ENCODE results near the gene PCED1B.

Gene PCED1B

DNA sequence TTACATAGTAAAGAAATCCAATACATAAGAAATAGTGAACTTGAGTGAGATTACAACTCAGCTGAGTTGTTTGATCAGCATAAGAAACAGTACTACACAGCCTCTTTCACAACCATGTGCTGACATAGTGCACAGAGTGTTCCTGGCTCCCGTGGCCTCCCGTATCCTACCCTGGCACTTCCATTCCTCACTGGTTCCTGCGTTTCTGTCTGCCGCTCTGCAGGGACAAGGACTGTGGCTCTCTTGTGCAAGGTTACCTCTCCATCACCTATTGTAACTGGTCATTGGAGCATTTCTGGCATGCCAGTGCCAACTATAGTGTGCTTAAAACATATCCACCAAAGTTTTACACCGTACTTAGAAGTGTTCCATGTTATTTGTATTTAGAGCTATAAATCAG is 46.3 kb upstream of the PCED1B start:
- Histone ChIP-seq H3K27ac (ENCODE audit: low read depth, low read length) (no peak overlapping the region), H2AFZ (ENCODE audit: low read depth, low read length, severe bottlenecking) (peak overlapping the region; percentile 15), H4K20me1 (ENCODE audit: low read depth, low read length) (no peaks in the 10 kb centered on the region), H3K4me3 (ENCODE audit: insufficient read depth, low read length, poor library complexity, severe bottlenecking) (no peak overlapping the region), H3K4me2 (ENCODE audit: low read depth, low read length, poor library complexity, severe bottlenecking) (no peak overlapping the region), H3K36me3 (ENCODE audit: low read length) (no peaks in the 10 kb centered on the region), H3K9ac (ENCODE audit: low read length) (no peak overlapping the region), H3K9me2 (replicated peaks; ENCODE audit: insufficient read depth, low read length) (no peaks in the 10 kb centered on the region), H3K27me3 (ENCODE audit: low read length) (no peaks in the 10 kb centered on the region), H3K9me3 (ENCODE audit: insufficient read depth, low read length) (no peaks in the 10 kb centered on the region), H3K79me2 (ENCODE audit: insufficient read depth, low read length) (no peaks in the 10 kb centered on the region), H3F3A (ENCODE audit: insufficient read depth) (no peaks in the 10 kb centered on the region)
- no peak for TF ChIP-seq EZH2phosphoT487 (conservative IDR thresholded peaks at IDR 0.05; ENCODE audit: low read length)
- TF ChIP-seq, protein P1, sequence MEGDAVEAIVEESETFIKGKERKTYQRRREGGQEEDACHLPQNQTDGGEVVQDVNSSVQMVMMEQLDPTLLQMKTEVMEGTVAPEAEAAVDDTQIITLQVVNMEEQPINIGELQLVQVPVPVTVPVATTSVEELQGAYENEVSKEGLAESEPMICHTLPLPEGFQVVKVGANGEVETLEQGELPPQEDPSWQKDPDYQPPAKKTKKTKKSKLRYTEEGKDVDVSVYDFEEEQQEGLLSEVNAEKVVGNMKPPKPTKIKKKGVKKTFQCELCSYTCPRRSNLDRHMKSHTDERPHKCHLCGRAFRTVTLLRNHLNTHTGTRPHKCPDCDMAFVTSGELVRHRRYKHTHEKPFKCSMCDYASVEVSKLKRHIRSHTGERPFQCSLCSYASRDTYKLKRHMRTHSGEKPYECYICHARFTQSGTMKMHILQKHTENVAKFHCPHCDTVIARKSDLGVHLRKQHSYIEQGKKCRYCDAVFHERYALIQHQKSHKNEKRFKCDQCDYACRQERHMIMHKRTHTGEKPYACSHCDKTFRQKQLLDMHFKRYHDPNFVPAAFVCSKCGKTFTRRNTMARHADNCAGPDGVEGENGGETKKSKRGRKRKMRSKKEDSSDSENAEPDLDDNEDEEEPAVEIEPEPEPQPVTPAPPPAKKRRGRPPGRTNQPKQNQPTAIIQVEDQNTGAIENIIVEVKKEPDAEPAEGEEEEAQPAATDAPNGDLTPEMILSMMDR (IDR thresholded peaks at IDR 0.05; ENCODE audit: insufficient read depth, low read length, poor library complexity, severe bottlenecking), result no peak

- Histone ChIP-seq H3K9ac (ENCODE audit: low read length) (no peak overlapping the region), H3K27ac (ENCODE audit: low read depth, low read length) (no peak overlapping the region), H3K4me2 (ENCODE audit: low read depth, low read length, poor library complexity, severe bottlenecking) (no peak overlapping the region), H3K9me2 (replicated peaks; ENCODE audit: insufficient read depth, low read length) (no peaks in the 10 kb centered on the region), H2AFZ (ENCODE audit: low read depth, low read length, severe bottlenecking) (no peak overlapping the region), H3F3A (ENCODE audit: insufficient read depth) (no peaks in the 10 kb centered on the region), H3K79me2 (ENCODE audit: insufficient read depth, low read length) (no peaks in the 10 kb centered on the region), H3K27me3 (ENCODE audit: low read length) (no peaks in the 10 kb centered on the region), H4K20me1 (ENCODE audit: low read depth, low read length) (no peaks in the 10 kb centered on the region), H3K9me3 (ENCODE audit: insufficient read depth, low read length) (no peaks in the 10 kb centered on the region), H3K36me3 (ENCODE audit: low read length) (no peaks in the 10 kb centered on the region), H3K4me3 (ENCODE audit: insufficient read depth, low read length, poor library complexity, severe bottlenecking) (no peak overlapping the region)
- TF ChIP-seq, protein P1 (IDR thresholded peaks at IDR 0.05; ENCODE audit: insufficient read depth, low read length, poor library complexity, severe bottlenecking), result no peak
- TF ChIP-seq EZH2phosphoT487 (conservative IDR thresholded peaks at IDR 0.05; ENCODE audit: low read length), result no peak
Measured at GRCh38 chr12:47033789-47034555, 45.4 kb upstream of the PCED1B start.

GRCh38 chr12:47034661-47035060 is 44.8 kb upstream of the PCED1B start:
- TF ChIP-seq, protein P1 (IDR thresholded peaks at IDR 0.05; ENCODE audit: insufficient read depth, low read length, poor library complexity, severe bottlenecking), result no peak
- TF ChIP-seq EZH2phosphoT487 (conservative IDR thresholded peaks at IDR 0.05; ENCODE audit: low read length), result no peak
- no peak overlapping the region for H2AFZ ChIP-seq (ENCODE audit: low read depth, low read length, severe bottlenecking)
- no peak overlapping the region for H3K4me2 ChIP-seq (ENCODE audit: low read depth, low read length, poor library complexity, severe bottlenecking)
- no peak overlapping the region for H3K9ac ChIP-seq (ENCODE audit: low read length)
- no peaks in the 10 kb centered on the region for H4K20me1 ChIP-seq (ENCODE audit: low read depth, low read length)
- no peaks in the 10 kb centered on the region for H3F3A ChIP-seq (ENCODE audit: insufficient read depth)
- no peaks in the 10 kb centered on the region for H3K9me2 ChIP-seq (replicated peaks; ENCODE audit: insufficient read depth, low read length)
- no peaks in the 10 kb centered on the region for H3K79me2 ChIP-seq (ENCODE audit: insufficient read depth, low read length)
- no peak overlapping the region for H3K27ac ChIP-seq (ENCODE audit: low read depth, low read length)
- no peaks in the 10 kb centered on the region for H3K36me3 ChIP-seq (ENCODE audit: low read length)
- H3K9me3 ChIP-seq (ENCODE audit: insufficient read depth, low read length), result no peaks in the 10 kb centered on the region
- no peaks in the 10 kb centered on the region for H3K27me3 ChIP-seq (ENCODE audit: low read length)
- H3K4me3 ChIP-seq (ENCODE audit: insufficient read depth, low read length, poor library complexity, severe bottlenecking), result no peak overlapping the region
